B cell (primary cell): ENCODE data around the gene DFFB. TPM values are rescaled to one million over a fixed set of nuclear protein-coding genes. Genes with fewer than 3 reads are reported as not detected.

Source experiments
- ATAC-seq: fragments of 200-7000 bp; cut with Tn5 transposase; one replicate; pipeline ENCODE4 v1.10.0; 2021; ENCODE audit warnings: low read depth, mild to moderate bottlenecking, moderate number of reproducible peaks, moderate library complexity
- CTCF ChIA-PET: fragments of 350-600 bp; sonication (Branson Sonifier 250); formaldehyde crosslinking; loops from one replicate; lab custom pipeline; 2021; ENCODE audit warnings: antibody characterized with exemption, inconsistent platforms; lab: Charles Lee
- POLR2A ChIA-PET: fragments of 350-600 bp; sonication (Branson Sonifier 250); formaldehyde crosslinking; loops from one replicate; lab custom pipeline; 2021; ENCODE audit warnings: antibody characterized with exemption; lab: Charles Lee
- DNase-seq: peaks from one replicate; pipeline ENCODE4 v3.0.0; 2013
- H2AFZ ChIP-seq: 2 replicates; pipeline ENCODE4 v1.6.1; 2012; ENCODE audit warnings: mild to moderate bottlenecking, low read depth, low read length; ENCODE audit not compliant: insufficient read depth, poor library complexity, severe bottlenecking
- H3K27ac ChIP-seq, 2 donors: 1 replicate in 1 of 2; 2 replicates in 1 of 2; pipeline ENCODE4 v1.5.1; 2012 to 2013; ENCODE audit warnings: low read length in 2 of 2, mild to moderate bottlenecking in 2 of 2, moderate library complexity in 1 of 2
- H3K27me3 ChIP-seq, 4 experiments: fragments of 200-600 bp in 1 of 4; sonication (generic) in 1 of 4; replicated peaks in 1 of 4; 1 replicate in 2 of 4; 2 replicates in 2 of 4; pipeline versions ENCODE4 v1.6.1 to v1.7.0; 2013 to 2016; ENCODE audit warnings: low read length in 3 of 4, mild to moderate bottlenecking in 2 of 4, mixed read lengths in 1 of 4, moderate library complexity in 1 of 4; ENCODE audit not compliant: insufficient read depth in 4 of 4, control insufficient read depth in 3 of 4; ENCODE audit errors: control extremely low read depth in 1 of 4
- H3K36me3 ChIP-seq, 2 experiments: replicated peaks in 1 of 2; 1 replicate in 1 of 2; 2 replicates in 1 of 2; pipeline versions ENCODE4 v1.6.1 to v1.7.1; 2013; ENCODE audit warnings: low read length in 1 of 2; ENCODE audit not compliant: insufficient read depth in 2 of 2, control insufficient read depth in 1 of 2; ENCODE audit errors: control extremely low read depth in 1 of 2, extremely low read depth in 1 of 2
- H3K4me1 ChIP-seq, 2 donors: fragments of 200-600 bp in 1 of 2; sonication (generic) in 1 of 2; 1 replicate in 1 of 2; 2 replicates in 1 of 2; pipeline versions ENCODE4 v1.5.1 to v1.6.1; 2013 to 2017; ENCODE audit warnings: low read length in 2 of 2; ENCODE audit not compliant: control insufficient read depth in 2 of 2, insufficient read depth in 2 of 2
- H3K4me2 ChIP-seq: replicated peaks from 2 replicates; pipeline ENCODE3; 2012; ENCODE audit warnings: mild to moderate bottlenecking, low read depth, low read length; ENCODE audit not compliant: poor library complexity, severe bottlenecking
- H3K4me3 ChIP-seq, 5 experiments: fragments of 200-600 bp in 1 of 5; sonication (generic) in 1 of 5; 1 replicate in 3 of 5; 2 replicates in 2 of 5; pipeline versions ENCODE4 v1.5.1 to v1.7.0; 2011 to 2016; ENCODE audit warnings: low read length in 4 of 5, mild to moderate bottlenecking in 4 of 5, low read depth in 2 of 5, control low read depth in 1 of 5, moderate library complexity in 1 of 5; ENCODE audit not compliant: insufficient read depth in 1 of 5; ENCODE audit errors: control extremely low read depth in 1 of 5, extremely low read depth in 1 of 5
- H3K79me2 ChIP-seq: fragments of 200-600 bp; sonication (generic); one replicate; pipeline ENCODE4 v1.6.0; 2016; ENCODE audit warnings: low read length; ENCODE audit not compliant: control insufficient read depth, insufficient read depth
- H3K9ac ChIP-seq: fragments of 200-600 bp; sonication (generic); 2 replicates; pipeline ENCODE4 v1.6.1; 2017; ENCODE audit warnings: mild to moderate bottlenecking, low read length, moderate library complexity
- H3K9me3 ChIP-seq, 3 donors: one replicate each; pipeline versions ENCODE4 v1.6.1 to v1.7.1; 2013; ENCODE audit warnings: low read length in 2 of 3; ENCODE audit not compliant: control insufficient read depth in 2 of 3, insufficient read depth in 1 of 3; ENCODE audit errors: control extremely low read depth in 1 of 3
- H4K20me1 ChIP-seq: 2 replicates; pipeline ENCODE4 v1.6.0; 2012; ENCODE audit warnings: mild to moderate bottlenecking, low read length; ENCODE audit not compliant: insufficient read depth, control insufficient read depth, poor library complexity, severe bottlenecking
- H3K27ac Mint-ChIP-seq: one replicate; pipeline ENCODE4 v1.8.0; 2021; ENCODE audit warnings: mixed read lengths
- H3K27me3 Mint-ChIP-seq: one replicate; pipeline ENCODE4 v1.8.0; 2021; ENCODE audit warnings: mixed read lengths
- H3K4me1 Mint-ChIP-seq: one replicate; pipeline ENCODE4 v1.8.0; 2021; ENCODE audit warnings: mixed read lengths
- H3K4me3 Mint-ChIP-seq: one replicate; pipeline ENCODE4 v1.8.0; 2021; ENCODE audit warnings: mixed read lengths
- H3K9me3 Mint-ChIP-seq: one replicate; pipeline ENCODE4 v1.8.0; 2022; ENCODE audit warnings: mixed read lengths; ENCODE audit not compliant: insufficient read depth
- EZH2 ChIP-seq: IDR thresholded peaks from 2 replicates; pipeline ENCODE4 v1.6.1; 2012; ENCODE audit warnings: borderline replicate concordance, low read depth, mild to moderate bottlenecking, moderate library complexity, low read length; ENCODE audit not compliant: insufficient read depth, poor library complexity, severe bottlenecking
- WGBS: methylation state at CpG from one replicate; pipeline ENCODE4 v1.1.5; 2013; ENCODE audit warnings: missing lambda C conversion rate; ENCODE audit not compliant: insufficient coverage; 5-methylcytosine and 5-hydroxymethylcytosine counted together
- intact Hi-C: fragments of 100-400 bp; cut with micrococcal nuclease; formaldehyde crosslinking; loops from one replicate; pipeline ENCODE4 v1.10.0; 2022
- polyA plus RNA-seq: library from polyadenylated mRNA; depleted of rRNA; stranded (reverse); fragments of >200 nt; gene quantifications from 2 replicates; pipeline ENCODE4 v1.2.3, GENCODE V29; 2012
- total RNA-seq, 2 donors: library from RNA; stranded (reverse); fragments of 120-200 nt in 1 of 2; gene quantifications; 1 replicate in 1 of 2; 2 replicates in 1 of 2; pipeline versions ENCODE4 v1.2.3 to v1.2.4, GENCODE V29; 2013 to 2022
- TF ChIP-seq, protein P1 (sequence below): fragments of 200-600 bp; IDR thresholded peaks from one replicate; pipeline ENCODE4 v1.8.0; 2022; ENCODE audit warnings: antibody characterized with exemption, mild to moderate bottlenecking

DFFB gene
- total and polyA plus RNA-seq, 2 donors (not counting 1 experiment from before 2014, with no cell fraction given), result 14.0 to 17.4 TPM

DNA sequence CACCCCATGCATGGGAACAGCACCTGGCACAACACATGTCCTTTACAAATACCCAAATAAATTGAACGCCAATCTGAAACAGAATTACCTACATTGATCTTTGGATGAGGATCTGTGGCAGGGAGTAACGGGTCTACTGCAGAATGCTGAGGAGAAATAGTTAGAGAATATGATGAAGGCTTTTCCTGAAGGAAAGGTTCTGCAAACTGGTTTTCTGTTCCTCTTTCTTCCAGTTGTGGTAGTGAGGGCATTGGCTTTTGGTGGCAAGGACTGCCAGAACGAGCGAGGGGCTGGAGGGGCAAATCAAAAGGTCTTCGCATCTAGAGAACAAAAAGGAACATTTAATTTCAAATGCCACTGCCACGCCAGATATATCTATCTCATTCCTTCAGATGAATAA lies 20.1 kb upstream of the DFFB start:
- intact Hi-C loops, result no loop called here
- Histone ChIP-seq H3K4me2 (no peak overlapping the region), H3K79me2 (no peaks in the 10 kb centered on the region), H3K9me3 (peaks cover 0 to 14% (median 1%) of the 10 kb centered on the region in 3 donors), H3K4me1 (peaks cover 0 to 6% of the 10 kb centered on the region in 2 donors), H3K27ac (no peak overlapping the region), H3K4me3 (no peak overlapping the region), H3K27me3 (no peaks in the 10 kb centered on the region), H2AFZ (no peak overlapping the region), H3K36me3 (peaks cover 22 to 44% of the 10 kb centered on the region in 2 experiments), H3K9ac (no peak overlapping the region), H4K20me1 (no peaks in the 10 kb centered on the region)
- peak overlapping the region; percentile 15 for H3K27ac Mint-ChIP-seq
- H3K4me1 Mint-ChIP-seq, result peaks cover 18% of the 10 kb centered on the region
- TF ChIP-seq, protein P1, sequence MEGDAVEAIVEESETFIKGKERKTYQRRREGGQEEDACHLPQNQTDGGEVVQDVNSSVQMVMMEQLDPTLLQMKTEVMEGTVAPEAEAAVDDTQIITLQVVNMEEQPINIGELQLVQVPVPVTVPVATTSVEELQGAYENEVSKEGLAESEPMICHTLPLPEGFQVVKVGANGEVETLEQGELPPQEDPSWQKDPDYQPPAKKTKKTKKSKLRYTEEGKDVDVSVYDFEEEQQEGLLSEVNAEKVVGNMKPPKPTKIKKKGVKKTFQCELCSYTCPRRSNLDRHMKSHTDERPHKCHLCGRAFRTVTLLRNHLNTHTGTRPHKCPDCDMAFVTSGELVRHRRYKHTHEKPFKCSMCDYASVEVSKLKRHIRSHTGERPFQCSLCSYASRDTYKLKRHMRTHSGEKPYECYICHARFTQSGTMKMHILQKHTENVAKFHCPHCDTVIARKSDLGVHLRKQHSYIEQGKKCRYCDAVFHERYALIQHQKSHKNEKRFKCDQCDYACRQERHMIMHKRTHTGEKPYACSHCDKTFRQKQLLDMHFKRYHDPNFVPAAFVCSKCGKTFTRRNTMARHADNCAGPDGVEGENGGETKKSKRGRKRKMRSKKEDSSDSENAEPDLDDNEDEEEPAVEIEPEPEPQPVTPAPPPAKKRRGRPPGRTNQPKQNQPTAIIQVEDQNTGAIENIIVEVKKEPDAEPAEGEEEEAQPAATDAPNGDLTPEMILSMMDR, result no peak
- no peak for TF ChIP-seq EZH2
- ChIA-PET POLR2A (no interaction called here), CTCF (no interaction called here)
- WGBS, result 100% methylated on average over 1 of the region's 6 CpGs
- peaks cover 3% of the 10 kb centered on the region for H3K9me3 Mint-ChIP-seq
- ATAC-seq, result no peak
- H3K27me3 Mint-ChIP-seq, result no peaks in the 10 kb centered on the region
- no peak for DNase-seq
- no peak overlapping the region for H3K4me3 Mint-ChIP-seq

GRCh38 chr1:3837685-3838084 lies 19.6 kb upstream of the DFFB start:
- no peak for TF ChIP-seq EZH2
- ATAC-seq (no peak), DNase-seq (no peak)
- POLR2A ChIA-PET, result interaction anchor here (0.9 kb wide), 1 partner anchor 40 kb away, joined by 3 read pairs; no protein-coding TSS in a partner anchor
- Histone ChIP-seq H2AFZ (no peak overlapping the region), H3K9me3 (peaks cover 0 to 14% (median 1%) of the 10 kb centered on the region in 3 donors), H3K79me2 (no peaks in the 10 kb centered on the region), H3K4me2 (no peak overlapping the region), H3K4me3 (no peak overlapping the region), H4K20me1 (no peaks in the 10 kb centered on the region), H3K36me3 (peaks cover 22 to 44% of the 10 kb centered on the region in 2 experiments), H3K4me1 (peaks cover 0 to 6% of the 10 kb centered on the region in 2 donors), H3K9ac (no peak overlapping the region), H3K27ac (no peak overlapping the region), H3K27me3 (no peaks in the 10 kb centered on the region)
- Mint-ChIP-seq H3K9me3 (peaks cover 3% of the 10 kb centered on the region), H3K27ac (no peak overlapping the region), H3K27me3 (no peaks in the 10 kb centered on the region), H3K4me3 (no peak overlapping the region), H3K4me1 (peaks cover 18% of the 10 kb centered on the region)
- intact Hi-C loops, result no loop called here
- WGBS, result 92% methylated on average over 1 of the region's 1 CpG
- CTCF ChIA-PET, result no interaction called here
